ENCODE data around the gene MTX1.

DNA sequence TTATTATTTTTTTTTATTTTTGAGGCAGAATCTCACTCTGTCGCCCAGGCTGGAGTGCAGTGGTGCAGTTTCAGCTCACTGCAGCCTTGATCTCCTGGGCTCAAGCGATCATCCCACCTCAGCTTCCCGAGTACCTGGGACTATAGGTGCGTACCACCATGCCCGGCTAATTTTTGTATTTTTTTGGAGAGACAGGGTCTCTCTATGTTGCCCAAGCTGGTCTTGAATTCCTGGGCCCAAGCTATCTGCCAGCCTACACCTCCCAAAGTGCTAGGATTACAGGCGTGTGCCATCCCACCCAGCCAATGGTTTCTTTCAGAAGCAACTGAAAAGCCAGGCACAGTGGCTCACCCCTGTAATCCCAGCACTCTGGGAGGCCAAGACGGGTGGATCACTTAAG lies 37.7 kb upstream of the MTX1 start:
- TF ChIP-seq EZH2 (IDR thresholded peaks at IDR 0.05; ENCODE audit: low read depth, unreplicated experiment): no peak
- TF ChIP-seq, protein P1, sequence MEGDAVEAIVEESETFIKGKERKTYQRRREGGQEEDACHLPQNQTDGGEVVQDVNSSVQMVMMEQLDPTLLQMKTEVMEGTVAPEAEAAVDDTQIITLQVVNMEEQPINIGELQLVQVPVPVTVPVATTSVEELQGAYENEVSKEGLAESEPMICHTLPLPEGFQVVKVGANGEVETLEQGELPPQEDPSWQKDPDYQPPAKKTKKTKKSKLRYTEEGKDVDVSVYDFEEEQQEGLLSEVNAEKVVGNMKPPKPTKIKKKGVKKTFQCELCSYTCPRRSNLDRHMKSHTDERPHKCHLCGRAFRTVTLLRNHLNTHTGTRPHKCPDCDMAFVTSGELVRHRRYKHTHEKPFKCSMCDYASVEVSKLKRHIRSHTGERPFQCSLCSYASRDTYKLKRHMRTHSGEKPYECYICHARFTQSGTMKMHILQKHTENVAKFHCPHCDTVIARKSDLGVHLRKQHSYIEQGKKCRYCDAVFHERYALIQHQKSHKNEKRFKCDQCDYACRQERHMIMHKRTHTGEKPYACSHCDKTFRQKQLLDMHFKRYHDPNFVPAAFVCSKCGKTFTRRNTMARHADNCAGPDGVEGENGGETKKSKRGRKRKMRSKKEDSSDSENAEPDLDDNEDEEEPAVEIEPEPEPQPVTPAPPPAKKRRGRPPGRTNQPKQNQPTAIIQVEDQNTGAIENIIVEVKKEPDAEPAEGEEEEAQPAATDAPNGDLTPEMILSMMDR (conservative IDR thresholded peaks at IDR 0.05; ENCODE audit: low read depth in 2 of 2): no peak
- TF ChIP-seq CREB1 (CRISPR knock-in tag; IDR thresholded peaks at IDR 0.05; ENCODE audit: low read depth): no peak
- TF ChIP-seq JUNB (IDR thresholded peaks at IDR 0.05; ENCODE audit: unreplicated experiment): no peak
